Panc1 (cell line): Measurements from ENCODE around the gene FUT3. TPM values are rescaled to one million over a fixed set of nuclear protein-coding genes. Genes with fewer than 3 reads are reported as not detected.
A peak's percentile ranks its signal among the peaks of the same experiment; 100 is the strongest.

Experiments
- ATAC-seq: fragments of 200-7000 bp; cut with Tn5 transposase; 2 replicates; pipeline ENCODE4 v1.9.1; 2020; ENCODE audit warnings: mild to moderate bottlenecking, moderate library complexity
- BruUV-seq: library from RNA; stranded (reverse); fragments of 400-500 nt; replicated peaks from 2 replicates; lab custom pipeline; 2021; lab: Mats Ljungman, UMichigan
- CTCF ChIA-PET: fragments of 300-600 bp; sonication (Branson Sonifier 250); formaldehyde crosslinking; loops from one replicate; lab custom pipeline; 2022; ENCODE audit warnings: antibody characterized with exemption; lab: Charles Lee
- POLR2A ChIA-PET: fragments of 300-600 bp; sonication (Branson Sonifier 250); formaldehyde crosslinking; loops from one replicate; lab custom pipeline; 2022; ENCODE audit warnings: antibody characterized with exemption; lab: Charles Lee
- DNase-seq: peaks from one replicate; pipeline ENCODE4 v3.0.0-alpha.2; 2010; ENCODE audit warnings: low read depth, low spot score
- H3K27ac ChIP-seq: 2 replicates; pipeline ENCODE4 v1.5.1; 2011; ENCODE audit warnings: mild to moderate bottlenecking, low read length, inconsistent platforms
- H3K27me3 ChIP-seq: fragments of 200-500 bp; sonication (Bioruptor generic); 2 replicates; pipeline ENCODE4 v1.6.0; 2014; ENCODE audit warnings: low read length, inconsistent platforms; ENCODE audit not compliant: control insufficient read depth, insufficient read depth
- H3K36me3 ChIP-seq: fragments of 200-500 bp; sonication (Bioruptor generic); 2 replicates; pipeline ENCODE4 v1.5.1; 2014; ENCODE audit warnings: inconsistent platforms, mild to moderate bottlenecking, low read length, moderate library complexity; ENCODE audit not compliant: control insufficient read depth, insufficient read depth
- H3K4me1 ChIP-seq: 2 replicates; pipeline ENCODE4 v1.5.1; 2011; ENCODE audit warnings: inconsistent platforms, mild to moderate bottlenecking, low read length, moderate library complexity; ENCODE audit not compliant: control insufficient read depth, insufficient read depth
- H3K4me3 ChIP-seq, 2 experiments: 2 replicates each; pipeline ENCODE4 v1.5.1; 2011 to 2012; ENCODE audit warnings: low read depth in 2 of 2, low read length in 2 of 2, mild to moderate bottlenecking in 2 of 2, inconsistent platforms in 1 of 2, moderate library complexity in 1 of 2
- H3K9me3 ChIP-seq: fragments of 200-500 bp; sonication (Bioruptor generic); 2 replicates; pipeline ENCODE4 v1.5.1; 2014; ENCODE audit warnings: low read depth, mild to moderate bottlenecking, inconsistent platforms, low read length, moderate library complexity; ENCODE audit not compliant: control insufficient read depth, insufficient read depth
- POLR2AphosphoS5 ChIP-seq: IDR thresholded peaks from 2 replicates; pipeline ENCODE4 v1.6.1; 2012; ENCODE audit warnings: mild to moderate bottlenecking, low read depth, low read length, moderate library complexity
- SIN3A ChIP-seq: IDR thresholded peaks from 2 replicates; pipeline ENCODE4 v1.6.1; 2012; ENCODE audit warnings: low read depth, mild to moderate bottlenecking, low read length, moderate library complexity, borderline replicate concordance; ENCODE audit not compliant: insufficient read depth
- TCF7L2 ChIP-seq: IDR thresholded peaks from 2 replicates; pipeline ENCODE4 v1.6.1; 2011; ENCODE audit warnings: mild to moderate bottlenecking, low read depth, low read length, inconsistent platforms
- in situ Hi-C: cut with HindIII; loops from 2 replicates; pipeline ENCODE4 v1.10.0; 2016; ENCODE audit warnings: low sequenced_read_pairs, low pct_unique_long_range_greater_than_20kb
- intact Hi-C: fragments of 100-400 bp; cut with micrococcal nuclease; formaldehyde crosslinking; loops from one replicate; pipeline ENCODE4 v1.10.0; 2022; ENCODE audit not compliant: unreplicated experiment
- total RNA-seq: library from RNA; stranded (reverse); gene quantifications from one replicate; pipeline ENCODE4 v1.2.1, GENCODE V29; 2021; ENCODE audit not compliant: unreplicated experiment
- TF ChIP-seq, protein P1 (sequence below): fragments of 450-650 bp; IDR thresholded peaks from 2 replicates; pipeline ENCODE4 v1.5.1; 2017; ENCODE audit warnings: mild to moderate bottlenecking
- TF ChIP-seq, protein P2 (sequence below), 2 experiments: IDR thresholded peaks; 2 replicates each; pipeline ENCODE4 v1.6.1; 2011 to 2012; ENCODE audit warnings: low read depth in 2 of 2, control low read depth in 1 of 2, low read length in 1 of 2, mild to moderate bottlenecking in 1 of 2, moderate library complexity in 1 of 2; ENCODE audit not compliant: insufficient read depth in 1 of 2

Gene FUT3
- total RNA-seq, 1 experiment from 2014 or later = 0.36 TPM

DNA sequence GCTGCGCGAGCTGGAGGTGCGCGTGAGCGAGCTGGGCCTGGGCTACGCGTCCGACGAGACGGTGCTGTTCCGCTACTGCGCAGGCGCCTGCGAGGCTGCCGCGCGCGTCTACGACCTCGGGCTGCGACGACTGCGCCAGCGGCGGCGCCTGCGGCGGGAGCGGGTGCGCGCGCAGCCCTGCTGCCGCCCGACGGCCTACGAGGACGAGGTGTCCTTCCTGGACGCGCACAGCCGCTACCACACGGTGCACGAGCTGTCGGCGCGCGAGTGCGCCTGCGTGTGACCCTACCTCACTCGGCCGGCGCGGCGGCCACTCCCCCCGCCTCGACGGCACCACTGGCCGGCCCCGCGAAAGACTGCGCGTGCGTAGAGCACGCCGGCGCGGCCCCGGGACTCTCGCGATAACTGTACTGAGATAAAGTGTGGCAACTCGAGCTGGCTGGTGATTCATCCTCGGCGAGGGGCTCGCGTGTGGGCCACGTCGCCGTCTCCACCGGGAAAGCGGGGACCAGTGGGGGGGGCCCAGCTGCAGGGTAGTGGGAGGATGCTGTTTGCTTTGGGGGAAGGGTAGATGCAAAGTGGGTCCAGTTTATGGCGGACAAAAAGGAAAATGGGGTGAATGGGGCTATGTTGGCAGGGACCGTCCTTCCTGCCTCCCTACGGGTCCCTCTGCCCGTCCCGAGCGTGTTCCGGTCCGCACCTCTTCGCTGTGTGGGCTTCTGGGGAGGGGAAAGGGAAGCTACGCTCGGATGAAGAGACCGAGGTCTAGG is 23.2 kb downstream of the FUT3 start:
- BruUV-seq = no TSS peak
- in situ Hi-C loops = no loop called here
- peak; percentile 67 for DNase-seq
- Histone ChIP-seq H3K4me3 (peak overlapping the region; percentile 55 to 86), H3K36me3 (no peaks in the 10 kb centered on the region), H3K9me3 (no peaks in the 10 kb centered on the region), H3K4me1 (peaks cover 8% of the 10 kb centered on the region), H3K27me3 (no peaks in the 10 kb centered on the region), H3K27ac (peak overlapping the region; percentile 80)
- POLR2A ChIA-PET = no interaction called here
- TF ChIP-seq, protein P1, sequence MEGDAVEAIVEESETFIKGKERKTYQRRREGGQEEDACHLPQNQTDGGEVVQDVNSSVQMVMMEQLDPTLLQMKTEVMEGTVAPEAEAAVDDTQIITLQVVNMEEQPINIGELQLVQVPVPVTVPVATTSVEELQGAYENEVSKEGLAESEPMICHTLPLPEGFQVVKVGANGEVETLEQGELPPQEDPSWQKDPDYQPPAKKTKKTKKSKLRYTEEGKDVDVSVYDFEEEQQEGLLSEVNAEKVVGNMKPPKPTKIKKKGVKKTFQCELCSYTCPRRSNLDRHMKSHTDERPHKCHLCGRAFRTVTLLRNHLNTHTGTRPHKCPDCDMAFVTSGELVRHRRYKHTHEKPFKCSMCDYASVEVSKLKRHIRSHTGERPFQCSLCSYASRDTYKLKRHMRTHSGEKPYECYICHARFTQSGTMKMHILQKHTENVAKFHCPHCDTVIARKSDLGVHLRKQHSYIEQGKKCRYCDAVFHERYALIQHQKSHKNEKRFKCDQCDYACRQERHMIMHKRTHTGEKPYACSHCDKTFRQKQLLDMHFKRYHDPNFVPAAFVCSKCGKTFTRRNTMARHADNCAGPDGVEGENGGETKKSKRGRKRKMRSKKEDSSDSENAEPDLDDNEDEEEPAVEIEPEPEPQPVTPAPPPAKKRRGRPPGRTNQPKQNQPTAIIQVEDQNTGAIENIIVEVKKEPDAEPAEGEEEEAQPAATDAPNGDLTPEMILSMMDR = no peak
- TF ChIP-seq POLR2AphosphoS5 = peak; percentile 99
- peak; percentile 69; the same call in 1 of the 2 replicates for TF ChIP-seq SIN3A
- TF ChIP-seq, protein P2, sequence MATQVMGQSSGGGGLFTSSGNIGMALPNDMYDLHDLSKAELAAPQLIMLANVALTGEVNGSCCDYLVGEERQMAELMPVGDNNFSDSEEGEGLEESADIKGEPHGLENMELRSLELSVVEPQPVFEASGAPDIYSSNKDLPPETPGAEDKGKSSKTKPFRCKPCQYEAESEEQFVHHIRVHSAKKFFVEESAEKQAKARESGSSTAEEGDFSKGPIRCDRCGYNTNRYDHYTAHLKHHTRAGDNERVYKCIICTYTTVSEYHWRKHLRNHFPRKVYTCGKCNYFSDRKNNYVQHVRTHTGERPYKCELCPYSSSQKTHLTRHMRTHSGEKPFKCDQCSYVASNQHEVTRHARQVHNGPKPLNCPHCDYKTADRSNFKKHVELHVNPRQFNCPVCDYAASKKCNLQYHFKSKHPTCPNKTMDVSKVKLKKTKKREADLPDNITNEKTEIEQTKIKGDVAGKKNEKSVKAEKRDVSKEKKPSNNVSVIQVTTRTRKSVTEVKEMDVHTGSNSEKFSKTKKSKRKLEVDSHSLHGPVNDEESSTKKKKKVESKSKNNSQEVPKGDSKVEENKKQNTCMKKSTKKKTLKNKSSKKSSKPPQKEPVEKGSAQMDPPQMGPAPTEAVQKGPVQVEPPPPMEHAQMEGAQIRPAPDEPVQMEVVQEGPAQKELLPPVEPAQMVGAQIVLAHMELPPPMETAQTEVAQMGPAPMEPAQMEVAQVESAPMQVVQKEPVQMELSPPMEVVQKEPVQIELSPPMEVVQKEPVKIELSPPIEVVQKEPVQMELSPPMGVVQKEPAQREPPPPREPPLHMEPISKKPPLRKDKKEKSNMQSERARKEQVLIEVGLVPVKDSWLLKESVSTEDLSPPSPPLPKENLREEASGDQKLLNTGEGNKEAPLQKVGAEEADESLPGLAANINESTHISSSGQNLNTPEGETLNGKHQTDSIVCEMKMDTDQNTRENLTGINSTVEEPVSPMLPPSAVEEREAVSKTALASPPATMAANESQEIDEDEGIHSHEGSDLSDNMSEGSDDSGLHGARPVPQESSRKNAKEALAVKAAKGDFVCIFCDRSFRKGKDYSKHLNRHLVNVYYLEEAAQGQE (IDR thresholded peaks at IDR 0.05; ENCODE audit: insufficient read depth in 1 of 2, low read depth in 2 of 2, low read length in 1 of 2) = no peak
- ATAC-seq = peak; percentile 83
- intact Hi-C loops = no loop called here
- CTCF ChIA-PET = interaction anchor here (0.6 to 1.4 kb wide), 2 partner anchors 24 to 65 kb away, joined by 3 to 5 read pairs; no protein-coding TSS in a partner anchor

GRCh38 chr19:5827342-5827890 is 23.8 kb downstream of the FUT3 start:
- ChIA-PET CTCF (interaction anchor here (0.6 to 1.4 kb wide), 2 partner anchors 23 to 66 kb away, joined by 3 to 5 read pairs; no protein-coding TSS in a partner anchor), POLR2A (no interaction called here)
- Histone ChIP-seq H3K4me3 (peak overlapping the region; percentile 50 to 55), H3K27me3 (no peaks in the 10 kb centered on the region), H3K4me1 (peaks cover 8% of the 10 kb centered on the region), H3K36me3 (no peaks in the 10 kb centered on the region), H3K27ac (peak overlapping the region; percentile 59; the same call in 1 of the 2 replicates), H3K9me3 (no peaks in the 10 kb centered on the region)
- no peak for ATAC-seq
- in situ Hi-C loops = no loop called here
- DNase-seq = no peak
- intact Hi-C loops = no loop called here
- TF ChIP-seq SIN3A (no peak), TCF7L2 (no peak), POLR2AphosphoS5 (no peak)
- TF ChIP-seq, protein P2 (IDR thresholded peaks at IDR 0.05; ENCODE audit: insufficient read depth in 1 of 2, low read depth in 2 of 2, low read length in 1 of 2) = no peak
- TF ChIP-seq, protein P1 = no peak
- no TSS peak for BruUV-seq
